ENCODE measurements around the gene HMG20B.

DNA sequence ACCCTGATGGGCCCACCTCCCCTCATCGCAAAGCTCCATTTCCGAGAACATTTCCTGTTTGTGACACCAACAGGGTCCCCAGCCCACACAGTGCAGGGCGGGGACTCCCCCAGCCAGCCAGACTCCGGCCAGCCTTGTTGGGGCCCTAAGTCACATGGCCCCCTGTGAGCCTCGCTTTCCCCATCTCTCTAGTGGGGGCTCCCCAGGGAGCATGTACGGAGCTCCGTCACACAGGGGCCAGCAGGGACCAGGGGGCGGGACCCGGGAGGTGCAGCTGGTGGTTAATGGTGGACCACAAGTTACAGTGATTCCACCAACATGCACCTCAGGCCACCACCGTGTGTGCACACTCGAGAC lies 32.2 kb downstream of the HMG20B start:
- TF ChIP-seq POLR2AphosphoS5 (IDR thresholded peaks at IDR 0.05; ENCODE audit: low read depth, low read length) (no peak), POLR2A (IDR thresholded peaks at IDR 0.05; ENCODE audit: low read depth, low read length) (no peak)
